Activated T-cell treated with anti-CD3 and anti-CD28 coated beads for 4 hours (primary cell): ENCODE results near the gene PTBP1.

Source experiments
- DNase-seq: peaks from one replicate; pipeline ENCODE4 v3.0.0-alpha.2; 2020

The PTBP1 gene

DNA sequence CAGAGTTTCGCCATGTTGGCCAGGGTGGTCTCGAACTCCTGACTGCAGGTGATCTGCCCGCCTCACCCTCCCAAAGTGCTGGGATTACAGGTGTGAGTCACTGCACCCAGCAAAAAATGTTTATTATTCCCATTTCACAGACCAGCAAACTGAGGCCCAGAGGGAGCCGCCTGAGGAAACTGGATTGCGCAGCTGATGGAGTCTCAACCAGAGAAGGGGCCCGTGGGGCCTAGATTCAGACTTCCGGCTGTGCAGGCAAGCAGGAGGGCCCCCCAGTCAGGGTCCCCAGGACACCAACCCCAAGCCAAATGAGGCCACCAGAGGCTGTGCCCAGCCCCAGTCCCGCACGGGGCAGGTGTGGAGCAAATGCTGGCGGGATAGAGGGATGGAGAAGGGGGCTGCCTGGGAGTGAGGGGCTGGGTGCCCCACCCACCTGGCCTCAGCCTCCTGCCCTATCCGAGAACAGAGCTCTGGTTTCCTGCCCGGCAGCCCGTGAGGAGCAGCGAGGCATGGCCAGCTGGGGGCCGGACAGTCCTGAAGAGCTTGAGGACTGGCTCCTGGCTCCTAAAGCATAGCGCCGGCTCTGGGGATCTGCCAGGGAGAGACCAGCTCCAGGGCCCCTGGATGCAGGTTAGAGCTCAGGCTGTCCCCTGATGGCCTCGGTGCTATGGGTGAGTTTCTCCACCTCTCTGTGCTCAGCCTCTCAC lies 24.4 kb upstream of the PTBP1 start:
- no peak for DNase-seq

DNA sequence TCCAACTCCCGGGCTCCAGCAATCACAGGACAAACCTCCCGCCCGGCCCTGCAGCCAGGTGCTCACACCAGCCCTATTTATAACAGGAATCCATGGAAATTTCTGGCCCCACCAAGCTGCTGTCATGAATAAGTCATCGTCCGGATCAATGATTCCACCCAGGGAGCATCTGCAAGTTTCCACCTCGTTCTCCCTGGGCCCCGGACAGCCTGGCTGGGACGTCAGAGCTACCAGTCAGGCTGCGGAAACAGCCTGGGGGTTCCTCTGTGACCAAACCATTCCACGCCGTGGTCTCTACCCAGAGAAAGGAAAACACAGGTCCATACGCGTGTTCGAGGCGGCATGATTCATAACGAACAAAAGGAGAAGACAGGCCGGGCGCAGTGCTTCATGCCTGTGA lies 20.7 kb upstream of the PTBP1 start:
- DNase-seq = no peak

DNA sequence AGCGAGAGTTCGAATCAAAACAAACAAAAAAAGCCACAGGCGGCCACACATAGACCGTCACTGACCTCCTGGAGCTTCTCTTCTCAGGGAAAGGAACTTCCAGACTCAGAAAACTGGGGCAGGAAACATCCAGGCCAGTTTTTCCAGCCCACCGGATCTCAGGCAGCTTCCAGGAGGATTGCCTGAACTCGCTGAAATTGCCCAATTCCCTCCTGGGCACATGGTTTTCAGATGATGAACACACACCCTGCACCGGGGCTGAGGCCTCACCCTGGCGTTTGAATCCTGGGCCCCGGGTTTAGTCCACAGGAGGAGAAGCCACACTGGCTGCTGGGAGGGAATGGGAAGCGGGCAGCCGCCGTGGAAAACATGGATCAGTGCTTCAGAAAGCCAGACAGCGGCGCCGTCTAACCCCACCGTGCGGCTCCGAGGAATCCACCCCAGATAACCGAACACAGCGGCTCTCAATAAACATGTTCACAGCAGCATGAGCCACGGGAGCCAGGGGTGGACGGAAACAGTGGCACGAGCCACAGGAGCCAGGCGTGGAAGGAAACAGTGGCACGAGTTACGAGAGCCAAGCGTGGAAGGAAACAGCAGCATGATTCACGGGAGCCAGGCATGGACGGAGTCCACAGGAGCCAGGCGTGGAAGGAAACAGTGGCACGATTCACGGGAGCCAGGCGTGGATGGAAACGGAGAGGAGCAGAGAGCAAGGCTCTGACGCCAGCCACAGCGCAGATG lies 18.2 kb upstream of the PTBP1 start:
- DNase-seq = no peak

DNA sequence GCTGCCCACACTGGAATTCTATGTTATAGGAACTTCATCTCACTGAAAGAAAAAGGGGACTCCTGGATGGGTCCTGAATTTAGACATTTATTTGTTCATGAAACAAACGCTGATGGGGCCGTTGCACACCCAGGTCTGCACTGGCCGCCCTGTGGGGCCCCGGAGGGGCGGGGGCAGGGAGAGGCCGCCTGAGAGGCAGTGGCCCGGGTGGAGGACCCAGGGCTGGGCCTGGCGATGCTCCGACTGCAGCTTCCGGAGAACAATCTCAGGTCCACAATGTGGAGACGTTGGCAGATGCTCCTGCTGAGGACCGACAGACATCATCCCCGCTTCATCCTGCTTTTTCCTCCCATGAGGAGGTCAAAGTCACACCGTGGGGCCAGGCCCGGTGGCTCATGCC lies 16.3 kb upstream of the PTBP1 start:
- DNase-seq = no peak

DNA sequence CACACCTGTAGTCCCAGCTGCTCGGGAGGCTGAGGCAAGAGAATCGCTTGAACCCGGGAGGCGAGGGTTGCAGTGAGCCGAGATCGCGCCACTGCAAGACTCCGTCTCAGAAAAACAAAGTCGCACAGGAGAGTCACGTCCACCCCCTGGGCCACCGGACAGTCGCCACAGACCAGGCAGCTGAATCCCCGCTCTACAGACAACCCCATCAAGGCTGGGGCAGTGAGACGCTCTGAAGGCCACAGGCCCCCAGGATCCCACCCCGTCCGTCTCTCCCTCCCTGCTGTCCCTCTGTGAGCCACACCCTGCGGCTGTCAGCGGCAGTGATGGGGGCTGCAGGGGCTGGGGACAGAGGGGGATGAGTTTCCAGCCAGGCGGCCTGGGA lies 15.5 kb upstream of the PTBP1 start:
- no peak for DNase-seq

DNA sequence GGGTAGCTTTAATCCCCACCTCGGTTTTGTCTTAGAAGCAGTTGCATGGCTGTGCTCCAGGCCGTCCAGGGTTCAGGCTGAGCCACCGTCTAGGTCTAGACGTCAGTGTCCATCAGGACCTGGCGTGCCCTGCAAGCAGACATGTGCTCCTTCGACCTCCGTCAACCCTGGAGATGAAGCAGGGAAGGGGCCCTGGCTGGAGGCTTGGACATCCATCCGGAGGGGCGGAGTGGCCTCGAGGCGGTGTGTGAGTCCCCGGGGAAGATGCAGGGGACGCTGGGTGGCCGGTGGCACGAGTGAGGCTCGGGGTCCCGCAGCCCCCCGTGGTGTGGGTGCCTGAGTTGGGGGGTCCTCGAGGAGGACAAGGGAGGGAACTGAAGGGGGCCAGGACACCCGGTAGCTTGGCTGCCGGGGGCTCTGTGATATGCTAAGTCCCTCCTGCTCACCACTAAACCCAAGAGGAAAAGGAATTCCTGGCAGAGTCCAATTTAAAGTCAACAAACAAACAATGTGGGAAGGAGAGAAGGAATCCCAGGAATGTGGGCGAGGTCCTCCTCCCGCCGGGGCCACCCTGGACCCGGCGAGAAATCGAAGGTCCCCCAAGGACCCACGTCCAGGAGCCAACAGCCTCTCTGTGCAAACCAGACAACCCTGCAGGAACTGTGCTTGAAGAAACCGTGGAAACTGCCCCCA lies 14.9 kb upstream of the PTBP1 start:
- no peak for DNase-seq

GRCh38 chr19:782878-783668 lies 14.2 kb upstream of the PTBP1 start:
- DNase-seq = no peak

DNA sequence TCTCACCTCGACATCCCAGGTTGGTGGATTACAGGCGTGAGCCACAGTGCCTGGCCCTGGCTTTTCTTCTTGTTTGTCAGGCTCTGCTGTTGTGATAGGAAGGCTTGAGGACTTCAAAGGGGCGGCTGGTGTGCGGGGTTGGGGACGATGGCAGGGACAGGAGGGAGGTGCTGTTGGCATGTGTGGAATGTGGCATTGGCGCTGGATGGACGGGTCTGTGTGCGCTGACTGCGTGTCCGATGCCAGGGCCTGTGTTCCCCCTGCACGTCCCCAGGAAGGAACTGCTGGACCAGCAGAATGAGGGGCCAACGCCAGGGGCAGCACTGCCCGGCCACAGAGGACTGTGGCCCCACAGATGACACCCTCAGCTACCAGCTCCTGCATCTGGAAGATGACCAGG lies 12.7 kb upstream of the PTBP1 start:
- no peak for DNase-seq

DNA sequence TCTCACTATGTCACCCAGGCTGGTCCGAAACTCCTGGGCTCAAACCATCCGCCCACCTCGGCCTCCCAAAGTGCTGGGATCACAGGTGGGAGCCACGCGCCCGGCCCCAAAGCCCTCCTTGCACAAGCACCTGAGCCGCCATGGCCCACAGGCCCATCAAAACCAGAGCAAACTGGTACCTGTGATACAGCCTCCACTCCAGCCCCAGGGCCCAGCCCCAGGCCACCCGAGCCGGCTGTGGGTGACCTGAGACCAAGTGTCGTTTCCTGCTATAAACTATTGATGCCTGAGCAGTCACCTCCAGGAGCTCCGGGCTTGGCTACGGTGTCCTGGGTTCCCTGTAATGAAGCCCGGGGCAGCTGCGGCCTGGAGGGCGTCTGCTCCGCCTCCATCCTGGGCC lies 9.7 kb upstream of the PTBP1 start:
- no peak for DNase-seq

- no peak for DNase-seq
These were observed 8.6 kb upstream of the PTBP1 start for GRCh38 chr19:788686-788982.

GRCh38 chr19:788983-789700 lies 8.1 kb upstream of the PTBP1 start:
- DNase-seq = no peak

DNA sequence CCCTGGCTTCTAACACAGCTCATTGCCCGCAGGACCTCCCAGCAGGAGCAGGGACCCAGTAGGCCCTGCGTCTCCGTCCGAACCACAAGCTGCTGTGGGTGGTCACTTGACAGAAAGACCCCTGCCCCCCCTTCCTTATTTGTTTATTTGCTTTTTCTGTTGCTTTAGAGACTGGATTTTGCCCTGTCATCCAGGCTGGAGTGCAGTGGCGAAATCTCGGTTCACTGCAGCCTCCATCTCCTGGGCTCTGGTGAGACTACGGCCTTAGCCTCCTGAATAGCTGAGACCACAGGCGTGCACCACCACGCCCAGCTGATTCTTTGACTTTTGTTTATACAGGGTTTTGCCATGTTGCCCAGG lies 7.6 kb upstream of the PTBP1 start:
- no peak for DNase-seq

DNA sequence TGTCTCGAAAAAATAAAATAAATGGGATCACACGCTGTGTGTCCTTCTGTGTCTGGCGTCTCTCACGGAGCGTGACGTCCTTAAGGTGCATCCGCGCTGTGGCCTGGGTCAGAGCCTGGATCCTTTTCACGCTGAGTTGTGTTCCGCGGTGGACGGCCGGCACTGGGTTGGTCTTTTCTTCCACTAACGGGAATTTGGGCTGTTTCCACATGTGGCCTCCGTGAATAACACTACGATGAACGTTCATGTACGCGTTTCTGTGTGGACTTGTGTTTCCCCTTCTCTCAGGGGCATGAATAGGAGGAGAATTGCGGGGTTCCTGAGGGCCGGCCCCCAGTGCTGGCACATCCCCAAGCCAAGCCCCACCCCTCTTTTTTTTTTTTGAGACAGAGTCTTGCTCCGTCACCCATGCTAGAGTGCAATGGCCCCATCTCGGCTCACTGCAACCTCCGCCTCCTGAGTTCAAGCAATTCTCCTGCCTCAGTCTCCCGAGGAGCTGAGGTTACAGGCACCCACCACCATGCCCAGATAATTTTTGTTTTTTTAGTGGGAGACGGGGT lies 6.2 kb upstream of the PTBP1 start:
- no peak for DNase-seq

DNA sequence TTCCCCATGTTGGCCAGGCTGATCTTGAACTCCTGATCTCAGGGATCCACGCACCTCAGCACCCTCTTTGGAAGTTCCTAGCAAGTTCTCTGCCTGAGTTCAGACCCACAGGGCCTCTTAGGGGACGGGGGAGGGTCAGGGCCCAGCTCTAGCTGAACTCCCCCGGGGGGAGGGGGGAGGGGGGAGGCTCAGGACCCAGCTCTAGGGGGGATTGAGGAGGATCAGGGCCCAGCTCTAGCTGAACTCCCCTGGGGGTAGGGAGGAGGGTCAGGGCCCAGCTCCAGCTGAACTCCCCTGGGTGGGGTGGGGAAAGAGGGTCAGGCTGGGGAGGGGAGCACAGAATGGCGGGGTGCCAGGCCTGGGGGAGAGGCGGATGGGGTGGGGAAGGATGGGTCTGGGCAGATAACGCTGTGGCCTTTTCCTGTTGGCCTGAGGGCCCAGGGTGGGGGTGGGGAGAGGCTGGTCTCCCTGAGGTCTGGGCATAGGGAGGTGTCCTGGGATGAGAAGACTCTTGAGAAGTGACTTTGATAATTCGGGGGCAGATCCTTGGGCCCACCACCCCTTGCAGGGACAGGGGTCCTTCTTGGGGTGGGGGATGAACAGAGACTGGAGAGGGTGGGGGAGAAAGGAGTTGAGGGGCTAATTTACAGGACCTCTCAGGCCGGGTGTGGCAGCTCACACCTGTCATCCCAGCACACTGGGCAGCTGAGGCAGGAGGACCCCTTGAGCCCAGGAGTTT lies 5.5 kb upstream of the PTBP1 start:
- DNase-seq = no peak

DNA sequence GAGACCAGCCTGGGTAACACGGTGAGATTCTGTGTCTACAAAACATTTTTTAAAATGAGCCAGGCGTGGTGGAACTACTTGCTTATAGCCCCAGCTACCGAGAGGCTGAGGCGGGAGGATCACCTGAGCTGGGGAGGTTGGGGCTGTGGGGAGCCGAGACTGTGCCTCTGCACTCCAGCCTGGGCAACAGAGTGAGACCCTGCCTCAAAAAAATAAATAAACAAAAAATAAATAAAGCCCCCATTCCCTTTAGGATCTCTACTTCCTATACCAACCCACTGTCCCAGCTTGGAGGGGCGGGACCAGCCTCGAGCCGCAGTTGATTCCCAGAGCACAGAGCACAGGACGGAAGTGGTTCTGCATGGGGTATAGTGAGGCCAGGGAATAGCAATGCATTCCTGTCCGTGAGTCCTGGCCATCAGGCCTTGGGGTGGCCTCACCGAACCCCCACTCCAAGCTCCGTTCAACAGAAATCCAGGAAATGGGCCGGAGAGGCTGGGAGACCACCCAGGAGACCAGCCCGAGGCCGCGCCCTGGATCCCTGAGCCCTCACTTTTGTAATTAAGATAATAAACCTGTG lies 4.9 kb upstream of the PTBP1 start:
- DNase-seq = no peak

GRCh38 chr19:793806-794205 lies 3.4 kb upstream of the PTBP1 start:
- no peak for DNase-seq

DNA sequence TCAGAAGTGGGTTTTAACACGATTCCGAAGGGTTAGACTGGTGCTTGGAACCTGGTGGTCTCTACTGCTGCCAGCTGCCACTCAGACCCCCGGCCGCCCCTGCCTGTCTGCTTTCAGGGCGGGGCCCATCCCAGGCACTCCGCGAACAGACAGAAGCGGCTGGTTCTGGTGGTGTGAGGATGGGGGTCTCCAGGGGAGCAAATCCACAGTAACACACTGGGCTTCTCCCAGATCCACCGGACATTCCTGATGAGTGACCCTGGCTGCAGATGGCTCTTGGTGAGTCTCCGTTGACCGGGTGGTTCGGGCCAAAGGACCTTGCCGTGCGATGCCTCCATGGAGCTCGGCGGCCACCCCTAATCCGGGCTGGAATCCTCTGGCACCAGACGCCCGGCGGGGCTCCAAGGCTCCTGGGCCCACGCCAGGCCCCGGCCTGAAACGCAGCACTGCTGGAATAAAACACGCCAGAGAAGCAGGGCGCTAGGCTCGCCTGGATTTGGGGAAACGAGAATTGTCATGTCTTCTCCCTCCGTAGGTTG lies 2.1 kb upstream of the PTBP1 start:
- DNase-seq = no peak

- no peak for DNase-seq
These were observed 1.3 kb upstream of the PTBP1 start for GRCh38 chr19:795691-796581.

GRCh38 chr19:797528-798414 lies 519 bp downstream of the PTBP1 start:
- DNase-seq = peak; percentile 67
